AG09309 (cell line): ENCODE measurements around the gene GRIK4.

Experiments used
- DNase-seq: peaks from one replicate; pipeline ENCODE4 v3.0.0-alpha.2; 2010; ENCODE audit warnings: low read depth
- H3K4me3 ChIP-seq: 2 replicates; pipeline ENCODE4 v1.5.1; 2011; ENCODE audit warnings: mild to moderate bottlenecking, low read depth, low read length, moderate library complexity; ENCODE audit not compliant: control insufficient read depth
- TF ChIP-seq, protein P1 (sequence below): IDR thresholded peaks from 2 replicates; pipeline ENCODE4 v1.5.1; 2011; ENCODE audit warnings: mild to moderate bottlenecking, low read depth, low read length, inconsistent platforms; ENCODE audit not compliant: insufficient read depth, control insufficient read depth; ENCODE audit errors: missing control alignments

Gene GRIK4

DNA sequence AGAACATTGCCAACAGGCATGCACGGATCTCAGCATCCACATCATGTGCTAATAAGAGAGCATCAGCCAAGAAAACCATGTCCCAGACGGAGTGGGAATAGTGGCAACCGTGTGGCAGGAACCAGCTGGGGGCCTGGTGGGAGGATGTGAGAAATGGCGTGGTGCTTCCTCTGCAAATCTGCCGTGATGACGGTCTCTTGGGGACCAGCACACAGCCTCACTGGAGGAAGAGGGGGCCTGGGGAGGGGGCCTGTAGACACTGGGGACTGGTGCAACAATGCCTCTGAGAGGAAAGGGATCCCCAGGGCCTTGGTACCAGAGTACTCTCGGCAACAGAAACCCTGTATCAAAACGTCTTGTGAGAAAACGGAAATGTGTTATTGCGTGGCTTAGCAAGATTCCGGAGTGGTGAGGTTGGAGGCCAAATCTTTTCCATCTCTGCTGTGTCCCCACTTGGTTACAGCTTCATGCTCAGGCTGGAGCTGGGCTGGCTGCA lies 358.0 kb downstream of the GRIK4 start:
- TF ChIP-seq, protein P1, sequence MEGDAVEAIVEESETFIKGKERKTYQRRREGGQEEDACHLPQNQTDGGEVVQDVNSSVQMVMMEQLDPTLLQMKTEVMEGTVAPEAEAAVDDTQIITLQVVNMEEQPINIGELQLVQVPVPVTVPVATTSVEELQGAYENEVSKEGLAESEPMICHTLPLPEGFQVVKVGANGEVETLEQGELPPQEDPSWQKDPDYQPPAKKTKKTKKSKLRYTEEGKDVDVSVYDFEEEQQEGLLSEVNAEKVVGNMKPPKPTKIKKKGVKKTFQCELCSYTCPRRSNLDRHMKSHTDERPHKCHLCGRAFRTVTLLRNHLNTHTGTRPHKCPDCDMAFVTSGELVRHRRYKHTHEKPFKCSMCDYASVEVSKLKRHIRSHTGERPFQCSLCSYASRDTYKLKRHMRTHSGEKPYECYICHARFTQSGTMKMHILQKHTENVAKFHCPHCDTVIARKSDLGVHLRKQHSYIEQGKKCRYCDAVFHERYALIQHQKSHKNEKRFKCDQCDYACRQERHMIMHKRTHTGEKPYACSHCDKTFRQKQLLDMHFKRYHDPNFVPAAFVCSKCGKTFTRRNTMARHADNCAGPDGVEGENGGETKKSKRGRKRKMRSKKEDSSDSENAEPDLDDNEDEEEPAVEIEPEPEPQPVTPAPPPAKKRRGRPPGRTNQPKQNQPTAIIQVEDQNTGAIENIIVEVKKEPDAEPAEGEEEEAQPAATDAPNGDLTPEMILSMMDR: no peak
- no peak for DNase-seq
- H3K4me3 ChIP-seq: no peak overlapping the region

DNA sequence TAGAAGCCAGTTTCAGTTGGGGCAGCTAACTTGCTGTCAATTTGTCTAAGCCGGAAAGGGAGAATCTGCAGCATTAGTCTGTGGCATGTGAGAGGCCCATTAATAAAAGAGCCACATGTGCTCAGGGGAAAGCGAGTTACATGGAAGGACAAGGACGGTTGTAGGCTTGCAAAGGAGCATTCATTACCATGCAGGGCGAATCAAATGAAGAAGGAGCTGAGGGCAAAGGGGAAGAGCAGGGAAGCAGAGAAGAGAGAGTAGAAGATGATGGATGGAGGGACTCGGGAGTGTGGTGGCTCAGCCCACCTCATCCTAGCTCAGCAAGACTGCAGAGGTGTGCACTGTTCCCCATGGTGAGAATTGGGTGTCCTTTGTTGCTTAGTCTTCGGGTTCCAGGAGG lies 359.6 kb downstream of the GRIK4 start:
- TF ChIP-seq, protein P1: no peak
- DNase-seq: no peak
- no peak overlapping the region for H3K4me3 ChIP-seq

DNA sequence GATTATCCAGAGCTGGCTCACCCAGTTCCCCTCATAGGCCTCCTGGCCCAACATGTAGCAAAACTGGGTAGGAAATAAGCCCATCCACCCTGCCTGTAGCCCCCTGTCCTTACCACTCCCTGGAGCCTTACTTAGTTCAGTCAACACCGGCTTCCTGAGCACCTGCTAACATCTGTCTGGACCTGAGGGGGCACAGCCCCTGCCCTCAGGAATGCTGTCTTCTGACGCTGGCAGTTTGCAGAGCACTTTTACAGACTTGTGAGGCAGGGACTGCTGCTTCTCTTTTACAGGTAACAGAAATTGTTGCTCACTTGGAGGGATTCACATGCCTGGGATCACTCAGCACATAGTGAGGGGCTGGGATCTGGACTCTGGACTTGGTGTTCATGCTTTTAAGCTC lies 360.4 kb downstream of the GRIK4 start:
- TF ChIP-seq, protein P1: no peak
- H3K4me3 ChIP-seq: no peak overlapping the region
- no peak for DNase-seq

DNA sequence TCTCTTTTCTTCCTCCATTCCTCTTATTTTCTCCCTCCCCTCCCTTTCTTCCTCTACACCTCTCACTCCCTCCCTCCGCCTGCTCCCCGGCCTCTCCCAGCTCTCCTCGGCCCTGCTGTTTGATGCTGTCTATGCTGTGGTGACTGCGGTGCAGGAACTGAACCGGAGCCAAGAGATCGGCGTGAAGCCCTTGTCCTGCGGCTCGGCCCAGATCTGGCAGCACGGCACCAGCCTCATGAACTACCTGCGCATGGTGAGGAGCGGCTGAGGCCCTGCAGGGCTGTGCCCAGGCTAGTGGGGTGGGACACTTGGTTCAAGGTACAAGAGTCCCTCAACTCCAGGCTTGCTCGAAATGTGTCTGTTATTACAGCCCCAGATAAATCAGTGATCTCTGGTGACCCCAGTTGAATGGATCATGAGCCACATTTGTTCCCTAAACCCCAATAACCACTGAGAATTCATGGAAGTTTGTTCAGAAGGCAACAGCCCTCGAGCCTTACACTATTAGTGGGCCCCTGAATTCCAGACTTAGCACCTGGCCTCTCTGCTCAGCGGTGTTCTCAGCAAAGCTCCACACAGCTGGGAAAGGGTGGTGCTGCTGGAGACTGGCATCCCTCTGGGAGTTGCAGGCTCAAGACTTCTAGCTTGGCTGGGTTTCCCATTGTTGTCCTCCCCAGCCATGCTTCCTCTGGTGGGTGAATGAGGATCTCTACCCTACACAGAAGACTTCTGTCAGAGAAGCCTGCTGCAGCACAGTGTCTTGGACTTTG lies 362.6 kb downstream of the GRIK4 start:
- no peak for DNase-seq
- TF ChIP-seq, protein P1: no peak
- no peak overlapping the region for H3K4me3 ChIP-seq

DNA sequence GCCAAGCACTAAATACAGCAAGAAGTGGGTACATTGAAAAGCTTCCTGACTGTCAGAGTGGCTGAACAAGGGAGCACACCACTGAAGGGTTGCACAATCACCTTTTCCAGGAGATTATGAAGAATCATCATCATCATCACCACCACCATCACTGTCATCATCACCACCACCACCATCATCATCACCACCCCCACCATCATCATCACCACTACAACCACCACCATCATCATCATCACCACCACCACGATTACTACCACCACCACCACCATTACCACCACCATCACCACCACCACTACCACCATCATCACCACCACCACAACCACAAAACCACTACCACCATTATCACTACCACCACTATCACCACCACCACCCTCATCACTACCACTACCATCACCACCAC lies 364.4 kb downstream of the GRIK4 start:
- TF ChIP-seq, protein P1: no peak
- no peak for DNase-seq
- H3K4me3 ChIP-seq: no peak overlapping the region

DNA sequence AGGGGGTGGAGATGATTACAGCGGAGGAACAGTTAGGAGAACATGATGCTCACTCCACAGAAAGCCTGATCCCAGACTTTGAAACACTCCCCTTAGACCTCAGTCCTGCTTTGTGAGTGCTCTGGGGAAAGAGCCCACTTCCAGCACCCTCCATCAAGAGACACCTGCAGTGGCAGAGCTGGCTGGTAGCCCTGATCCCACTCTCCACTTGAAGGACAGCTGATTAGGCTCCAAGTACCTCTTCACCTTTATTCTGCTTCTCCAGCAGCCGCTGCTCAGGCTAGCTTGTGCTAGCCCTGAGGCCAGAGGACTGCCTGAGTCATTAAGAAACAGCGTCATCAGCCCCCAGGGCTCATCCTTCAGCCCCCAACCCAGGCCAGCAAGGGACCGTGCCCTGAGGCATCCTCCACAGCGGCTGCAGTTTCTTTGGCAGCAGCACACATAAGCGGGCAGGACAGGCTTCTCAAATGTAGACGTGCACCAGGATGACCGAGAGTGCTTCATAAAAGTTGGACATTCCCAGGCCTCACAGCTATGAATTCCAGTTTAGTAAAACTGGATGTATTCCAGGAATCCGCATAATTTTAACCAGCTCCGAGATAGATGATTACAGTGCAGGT lies 366.3 kb downstream of the GRIK4 start:
- no peak for DNase-seq
- TF ChIP-seq, protein P1: no peak
- no peak overlapping the region for H3K4me3 ChIP-seq
